ENCODE data around the gene MIPEP. TPM values are rescaled to one million over a fixed set of nuclear protein-coding genes. Genes with fewer than 3 reads are reported as not detected.

Gene MIPEP
- total RNA-seq, 2 experiments from 2014 or later: 3.9 to 4.8 TPM

GRCh38 chr13:23740002-23740401 lies 149.2 kb downstream of the MIPEP start:
- H3K36me3 Mint-ChIP-seq (ENCODE audit: low read depth): no peaks in the 10 kb centered on the region
- DNase-seq (no peak), ATAC-seq (ENCODE audit: poor library complexity) (no peak)
- no peaks in the 10 kb centered on the region for H3K9me3 Mint-ChIP-seq
- no peak overlapping the region for H3K27ac Mint-ChIP-seq
- ChIA-PET CTCF (no interaction called here), POLR2A (no interaction called here)
- peaks cover 45% of the 10 kb centered on the region for H3K4me1 Mint-ChIP-seq (ENCODE audit: low read depth)
- Histone ChIP-seq H3K4me3 (ENCODE audit: low read length) (no peak overlapping the region), H3K9me3 (ENCODE audit: control insufficient read depth in 1 of 2, insufficient read depth in 1 of 2, low read length in 2 of 2) (no peaks in the 10 kb centered on the region), H3K27me3 (ENCODE audit: control insufficient read depth in 1 of 2, insufficient read depth in 2 of 2, low read length in 2 of 2) (no peaks in the 10 kb centered on the region), H3K36me3 (ENCODE audit: insufficient read depth, low read length) (no peaks in the 10 kb centered on the region), H3K4me1 (ENCODE audit: insufficient read depth, low read length) (peaks cover 10% of the 10 kb centered on the region), H3K27ac (ENCODE audit: low read depth in 1 of 2, low read length in 2 of 2) (no peak overlapping the region)
- H3K27me3 Mint-ChIP-seq: no peaks in the 10 kb centered on the region
- no peak overlapping the region for H3K4me3 Mint-ChIP-seq
- no peak for TF ChIP-seq CTCF (IDR thresholded peaks at IDR 0.05)
- intact Hi-C loops (cut with DNase I, micrococcal nuclease): no loop called here

DNA sequence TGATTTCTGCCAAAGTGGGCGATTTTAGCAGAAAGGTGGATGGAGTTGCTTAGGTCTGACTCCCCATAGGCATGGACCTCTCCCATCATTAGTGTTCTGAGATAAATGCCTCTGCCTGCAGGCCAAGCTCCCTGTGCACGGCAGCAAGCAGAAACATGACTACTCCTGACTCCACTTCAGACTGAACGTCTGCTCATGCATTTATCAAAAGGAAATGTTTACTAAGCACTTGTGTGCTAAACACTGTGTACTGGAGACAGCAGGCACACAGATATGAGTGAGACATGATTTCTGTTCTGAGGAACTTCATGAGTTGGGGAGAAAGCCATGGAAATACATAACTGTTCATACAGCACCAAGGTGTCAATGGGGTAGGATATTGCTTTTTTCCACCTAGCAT lies 149.6 kb downstream of the MIPEP start:
- Histone ChIP-seq H3K9me3 (ENCODE audit: control insufficient read depth in 1 of 2, insufficient read depth in 1 of 2, low read length in 2 of 2) (no peaks in the 10 kb centered on the region), H3K36me3 (ENCODE audit: insufficient read depth, low read length) (no peaks in the 10 kb centered on the region), H3K27me3 (ENCODE audit: control insufficient read depth in 1 of 2, insufficient read depth in 2 of 2, low read length in 2 of 2) (no peaks in the 10 kb centered on the region), H3K4me3 (ENCODE audit: low read length) (no peak overlapping the region), H3K27ac (ENCODE audit: low read depth in 1 of 2, low read length in 2 of 2) (no peak overlapping the region), H3K4me1 (ENCODE audit: insufficient read depth, low read length) (peaks cover 10% of the 10 kb centered on the region)
- ATAC-seq (ENCODE audit: poor library complexity): no peak
- Mint-ChIP-seq H3K27me3 (no peaks in the 10 kb centered on the region), H3K9me3 (no peaks in the 10 kb centered on the region), H3K4me1 (ENCODE audit: low read depth) (peaks cover 41% of the 10 kb centered on the region), H3K36me3 (ENCODE audit: low read depth) (no peaks in the 10 kb centered on the region), H3K4me3 (no peak overlapping the region), H3K27ac (no peak overlapping the region)
- intact Hi-C loops (cut with DNase I, micrococcal nuclease): no loop called here
- no peak for DNase-seq
- TF ChIP-seq CTCF (IDR thresholded peaks at IDR 0.05): no peak
- POLR2A ChIA-PET: no interaction called here
- CTCF ChIA-PET: no interaction called here

- no peak for ATAC-seq (ENCODE audit: poor library complexity)
- no peaks in the 10 kb centered on the region for H3K27me3 Mint-ChIP-seq
- H3K4me1 Mint-ChIP-seq (ENCODE audit: low read depth): peaks cover 15% of the 10 kb centered on the region
- intact Hi-C loops (cut with DNase I, micrococcal nuclease): no loop called here
- no peaks in the 10 kb centered on the region for H3K9me3 Mint-ChIP-seq
- Histone ChIP-seq H3K27ac (ENCODE audit: low read depth in 1 of 2, low read length in 2 of 2) (no peak overlapping the region), H3K9me3 (ENCODE audit: control insufficient read depth in 1 of 2, insufficient read depth in 1 of 2, low read length in 2 of 2) (no peaks in the 10 kb centered on the region), H3K27me3 (ENCODE audit: control insufficient read depth in 1 of 2, insufficient read depth in 2 of 2, low read length in 2 of 2) (no peaks in the 10 kb centered on the region), H3K36me3 (ENCODE audit: insufficient read depth, low read length) (no peaks in the 10 kb centered on the region), H3K4me3 (ENCODE audit: low read length) (no peak overlapping the region), H3K4me1 (ENCODE audit: insufficient read depth, low read length) (no peaks in the 10 kb centered on the region)
- H3K27ac Mint-ChIP-seq: no peak overlapping the region
- ChIA-PET POLR2A (no interaction called here), CTCF (no interaction called here)
- no peak for TF ChIP-seq CTCF (IDR thresholded peaks at IDR 0.05)
- DNase-seq: no peak
- H3K4me3 Mint-ChIP-seq: no peak overlapping the region
- H3K36me3 Mint-ChIP-seq (ENCODE audit: low read depth): peaks cover 14% of the 10 kb centered on the region
Observed at GRCh38 chr13:23736541-23736940, 152.7 kb downstream of the MIPEP start.
